Caco-2 (cell line): Measurements from ENCODE around the gene BPGM. TPM values are rescaled to one million over a fixed set of nuclear protein-coding genes. Genes with fewer than 3 reads are reported as not detected.

ENCODE experiments used
- BruUV-seq: library from RNA; stranded (reverse); fragments of 400-500 nt; replicated peaks from 2 replicates; lab custom pipeline; 2021; lab: Mats Ljungman, UMichigan
- CTCF ChIA-PET: fragments of 300-600 bp; sonication (Branson Sonifier 250); formaldehyde crosslinking; loops from one replicate; lab custom pipeline; 2022; ENCODE audit warnings: antibody characterized with exemption; lab: Charles Lee
- POLR2A ChIA-PET: fragments of 300-600 bp; sonication (Branson Sonifier 250); formaldehyde crosslinking; loops from one replicate; lab custom pipeline; 2022; ENCODE audit warnings: antibody characterized with exemption; lab: Charles Lee
- DNase-seq, 2 experiments: peaks; one replicate each; pipeline versions ENCODE4 v3.0.0 to v3.0.0-alpha.2; 2020 to 2022
- H3K27me3 ChIP-seq: replicated peaks from 2 replicates; pipeline ENCODE4 v1.6.0; 2011; ENCODE audit warnings: low read length; ENCODE audit not compliant: control insufficient read depth, insufficient read depth
- H3K36me3 ChIP-seq: 2 replicates; pipeline ENCODE4 v1.5.1; 2011; ENCODE audit warnings: low read length; ENCODE audit not compliant: control insufficient read depth, insufficient read depth
- H3K4me1 ChIP-seq: fragments of 250-450 bp; sonication (Bioruptor Pico); 2 replicates; pipeline ENCODE4 v1.5.1; 2020; ENCODE audit warnings: mild to moderate bottlenecking
- H3K4me3 ChIP-seq: 2 replicates; pipeline ENCODE4 v1.5.1; 2011; ENCODE audit warnings: low read depth, mild to moderate bottlenecking, control low read depth, low read length
- H3K9me3 ChIP-seq: fragments of 250-450 bp; sonication (Bioruptor Pico); 2 replicates; pipeline ENCODE4 v1.5.1; 2020; ENCODE audit warnings: mild to moderate bottlenecking, moderate library complexity
- H3K27ac Mint-ChIP-seq: one replicate; pipeline ENCODE4 v1.8.0; 2022; ENCODE audit warnings: mixed read lengths; ENCODE audit not compliant: unreplicated experiment
- H3K27me3 Mint-ChIP-seq: one replicate; pipeline ENCODE4 v1.8.0; 2022; ENCODE audit warnings: mixed read lengths; ENCODE audit not compliant: insufficient read depth, unreplicated experiment
- H3K36me3 Mint-ChIP-seq: one replicate; pipeline ENCODE4 v1.8.0; 2022; ENCODE audit warnings: mild to moderate bottlenecking, mixed read lengths; ENCODE audit not compliant: insufficient read depth, unreplicated experiment
- H3K4me1 Mint-ChIP-seq: one replicate; pipeline ENCODE4 v1.8.0; 2022; ENCODE audit warnings: low read depth, mixed read lengths; ENCODE audit not compliant: unreplicated experiment
- H3K4me3 Mint-ChIP-seq: one replicate; pipeline ENCODE4 v1.8.0; 2022; ENCODE audit warnings: mild to moderate bottlenecking, moderate library complexity, mixed read lengths; ENCODE audit not compliant: unreplicated experiment
- H3K9me3 Mint-ChIP-seq: one replicate; pipeline ENCODE4 v1.8.0; 2022; ENCODE audit warnings: mixed read lengths; ENCODE audit not compliant: unreplicated experiment
- CTCF ChIP-seq, 2 experiments: fragments of 200-600 bp in 1 of 2; IDR thresholded peaks; 1 replicate in 1 of 2; 2 replicates in 1 of 2; pipeline versions ENCODE4 v1.5.1 to v1.8.0; 2011 to 2022; ENCODE audit warnings: antibody characterized with exemption in 1 of 2, control low read depth in 1 of 2, inconsistent platforms in 1 of 2, low read depth in 1 of 2, low read length in 1 of 2, mild to moderate bottlenecking in 1 of 2, moderate library complexity in 1 of 2; ENCODE audit not compliant: insufficient read depth in 1 of 2, severe bottlenecking in 1 of 2, unreplicated experiment in 1 of 2
- intact Hi-C: fragments of 100-400 bp; cut with micrococcal nuclease; formaldehyde crosslinking; loops from one replicate; pipeline ENCODE4 v1.10.0; 2022; ENCODE audit not compliant: unreplicated experiment
- total RNA-seq: library from RNA; stranded (reverse); gene quantifications from 2 replicates; pipeline ENCODE4 v1.2.3, GENCODE V29; 2022

The BPGM gene
- total RNA-seq, 1 experiment from 2014 or later, result 8.1 TPM

- no peak for TF ChIP-seq CTCF (IDR thresholded peaks at IDR 0.05; ENCODE audit: insufficient read depth in 1 of 2, low read depth in 1 of 2, low read length in 1 of 2, severe bottlenecking in 1 of 2, unreplicated experiment in 1 of 2)
- intact Hi-C loops, result no loop called here
- Mint-ChIP-seq H3K27me3 (peaks cover 22% of the 10 kb centered on the region), H3K27ac (no peak overlapping the region), H3K4me1 (no peaks in the 10 kb centered on the region), H3K4me3 (no peak overlapping the region), H3K9me3 (peaks cover 10% of the 10 kb centered on the region), H3K36me3 (no peaks in the 10 kb centered on the region)
- Histone ChIP-seq H3K4me1 (no peaks in the 10 kb centered on the region), H3K36me3 (no peaks in the 10 kb centered on the region), H3K4me3 (no peak overlapping the region), H3K27me3 (peaks cover 2% of the 10 kb centered on the region), H3K9me3 (no peaks in the 10 kb centered on the region)
- DNase-seq, result no peak
- POLR2A ChIA-PET, result no interaction called here
- no TSS peak for BruUV-seq
- CTCF ChIA-PET, result interaction anchor here (1.5 kb wide), 1 partner anchor 187 kb away, joined by 3 read pairs; no protein-coding TSS in a partner anchor
Measured at GRCh38 chr7:134618756-134619530, 27.7 kb upstream of the BPGM start.

GRCh38 chr7:134619627-134620331 lies 26.9 kb upstream of the BPGM start:
- peaks cover 22% of the 10 kb centered on the region for H3K27me3 Mint-ChIP-seq
- Histone ChIP-seq H3K4me1 (no peaks in the 10 kb centered on the region), H3K4me3 (no peak overlapping the region), H3K27me3 (peaks cover 2% of the 10 kb centered on the region), H3K9me3 (no peaks in the 10 kb centered on the region), H3K36me3 (no peaks in the 10 kb centered on the region)
- DNase-seq, result no peak
- H3K27ac Mint-ChIP-seq, result no peak overlapping the region
- no peaks in the 10 kb centered on the region for H3K36me3 Mint-ChIP-seq
- POLR2A ChIA-PET, result no interaction called here
- peaks cover 10% of the 10 kb centered on the region for H3K9me3 Mint-ChIP-seq
- H3K4me3 Mint-ChIP-seq, result no peak overlapping the region
- CTCF ChIA-PET, result interaction anchor here (1.5 kb wide), 1 partner anchor 188 kb away, joined by 3 read pairs; no protein-coding TSS in a partner anchor
- H3K4me1 Mint-ChIP-seq, result no peaks in the 10 kb centered on the region
- TF ChIP-seq CTCF (IDR thresholded peaks at IDR 0.05; ENCODE audit: insufficient read depth in 1 of 2, low read depth in 1 of 2, low read length in 1 of 2, severe bottlenecking in 1 of 2, unreplicated experiment in 1 of 2), result no peak
- intact Hi-C loops, result no loop called here
- no TSS peak for BruUV-seq

- H3K36me3 Mint-ChIP-seq, result no peaks in the 10 kb centered on the region
- no peak overlapping the region for H3K4me3 Mint-ChIP-seq
- intact Hi-C loops, result no loop called here
- H3K4me1 ChIP-seq, result no peaks in the 10 kb centered on the region
- no peak overlapping the region for H3K4me3 ChIP-seq
- H3K9me3 Mint-ChIP-seq, result no peaks in the 10 kb centered on the region
- no peak for DNase-seq
- peaks cover 22% of the 10 kb centered on the region for H3K27me3 Mint-ChIP-seq
- no peak overlapping the region for H3K27ac Mint-ChIP-seq
- ChIA-PET POLR2A (no interaction called here), CTCF (no interaction called here)
- no peaks in the 10 kb centered on the region for H3K4me1 Mint-ChIP-seq
- BruUV-seq, result no TSS peak
- no peak for TF ChIP-seq CTCF (IDR thresholded peaks at IDR 0.05; ENCODE audit: insufficient read depth in 1 of 2, low read depth in 1 of 2, low read length in 1 of 2, severe bottlenecking in 1 of 2, unreplicated experiment in 1 of 2)
- H3K9me3 ChIP-seq, result no peaks in the 10 kb centered on the region
- no peaks in the 10 kb centered on the region for H3K36me3 ChIP-seq
- H3K27me3 ChIP-seq, result no peaks in the 10 kb centered on the region; the same call in 1 of the 2 replicates
Measured at GRCh38 chr7:134622303-134622995, 24.2 kb upstream of the BPGM start.
